SU-DHL-6 (cell line): ENCODE results near the gene ATXN7L1.

Experiments
- H2AFZ ChIP-seq: fragments of 200-600 bp; sonication (generic); 2 replicates; pipeline ENCODE4 v1.6.1; 2014; ENCODE audit warnings: low read depth, mild to moderate bottlenecking, moderate library complexity, mixed read lengths, antibody characterized with exemption, low read length; ENCODE audit not compliant: severe bottlenecking
- H3F3A ChIP-seq: fragments of 200-600 bp; shearing (Covaris generic); 2 replicates; pipeline ENCODE4 v1.6.0; 2016; ENCODE audit warnings: antibody characterized with exemption, mild to moderate bottlenecking; ENCODE audit not compliant: insufficient read depth
- H3K27ac ChIP-seq: fragments of 200-600 bp; sonication (generic); 2 replicates; pipeline ENCODE4 v1.5.1; 2016; ENCODE audit warnings: low read depth, mild to moderate bottlenecking, low read length, moderate library complexity, mixed read lengths
- H3K27me3 ChIP-seq: fragments of 200-600 bp; sonication (generic), shearing (Covaris generic); 2 replicates; pipeline ENCODE4 v1.6.0; 2014; ENCODE audit warnings: mild to moderate bottlenecking, low read length
- H3K36me3 ChIP-seq: fragments of 200-600 bp; sonication (generic); 2 replicates; pipeline ENCODE4 v1.6.1; 2014; ENCODE audit warnings: mild to moderate bottlenecking, low read length, mixed read lengths
- H3K4me2 ChIP-seq: fragments of 300-600, 200-600 bp; shearing (Covaris generic), sonication (generic); 2 replicates; pipeline ENCODE4 v1.6.0; 2014; ENCODE audit warnings: low read length, low read depth, mild to moderate bottlenecking; ENCODE audit not compliant: poor library complexity, severe bottlenecking
- H3K4me3 ChIP-seq: fragments of 200-600 bp; sonication (generic); 2 replicates; pipeline ENCODE4 v1.5.1; 2014; ENCODE audit warnings: antibody characterized with exemption, low read length, mild to moderate bottlenecking, mixed read lengths; ENCODE audit not compliant: insufficient read depth, poor library complexity, severe bottlenecking
- H3K79me2 ChIP-seq: fragments of 200-600 bp; sonication (generic); 2 replicates; pipeline ENCODE4 v1.6.1; 2014; ENCODE audit warnings: mild to moderate bottlenecking, low read length, moderate library complexity; ENCODE audit not compliant: insufficient read depth
- H3K9ac ChIP-seq: fragments of 200-600 bp; sonication (generic); 2 replicates; pipeline ENCODE4 v1.7.0; 2014; ENCODE audit warnings: mild to moderate bottlenecking, low read length
- H3K9me2 ChIP-seq: fragments of 200-600 bp; sonication (generic); replicated peaks from 2 replicates; pipeline ENCODE4 v1.6.1; 2014; ENCODE audit warnings: low read length; ENCODE audit not compliant: insufficient read depth
- H3K9me3 ChIP-seq: fragments of 200-600 bp; sonication (generic); 2 replicates; pipeline ENCODE4 v1.6.1; 2014; ENCODE audit warnings: low read length, mixed read lengths; ENCODE audit not compliant: insufficient read depth
- H4K20me1 ChIP-seq: fragments of 200-600 bp; sonication (generic); 2 replicates; pipeline ENCODE4 v1.6.1; 2014; ENCODE audit warnings: low read depth, mild to moderate bottlenecking, antibody characterized with exemption, low read length, moderate library complexity, mixed read lengths
- CTCF ChIP-seq: fragments of 200-600 bp; sonication (generic); IDR thresholded peaks from one replicate; pipeline ENCODE4 v1.5.1; 2017; ENCODE audit warnings: antibody characterized with exemption, mild to moderate bottlenecking, low read length, moderate library complexity; ENCODE audit not compliant: insufficient read depth, poor library complexity, severe bottlenecking
- EZH2phosphoT487 ChIP-seq: fragments of 200-600 bp; sonication (generic), shearing (Covaris generic); conservative IDR thresholded peaks from 2 replicates; pipeline ENCODE4 v1.6.1; 2018; ENCODE audit warnings: mild to moderate bottlenecking, antibody characterized with exemption, low read length, moderate library complexity, mixed read lengths

ATXN7L1 gene

GRCh38 chr7:105878746-105879605 lies 2.6 kb upstream of the ATXN7L1 start:
- H3K4me2 ChIP-seq = no peak overlapping the region
- no peak overlapping the region for H3K9ac ChIP-seq
- H3F3A ChIP-seq = no peaks in the 10 kb centered on the region
- H3K4me3 ChIP-seq = no peak overlapping the region
- no peaks in the 10 kb centered on the region for H4K20me1 ChIP-seq
- H3K9me2 ChIP-seq = no peaks in the 10 kb centered on the region
- H3K27ac ChIP-seq = no peak overlapping the region
- H3K79me2 ChIP-seq = no peaks in the 10 kb centered on the region
- no peaks in the 10 kb centered on the region for H3K9me3 ChIP-seq
- H3K27me3 ChIP-seq = no peaks in the 10 kb centered on the region
- H2AFZ ChIP-seq = no peak overlapping the region
- TF ChIP-seq CTCF (no peak), EZH2phosphoT487 (no peak)
- no peaks in the 10 kb centered on the region for H3K36me3 ChIP-seq

GRCh38 chr7:105877736-105878135 lies 1.3 kb upstream of the ATXN7L1 start:
- Histone ChIP-seq H4K20me1 (no peaks in the 10 kb centered on the region), H3K27me3 (no peaks in the 10 kb centered on the region), H3K36me3 (no peaks in the 10 kb centered on the region), H3K9me2 (no peaks in the 10 kb centered on the region), H3K27ac (no peak overlapping the region), H3K4me3 (no peak overlapping the region), H3K9ac (no peak overlapping the region), H3K9me3 (no peaks in the 10 kb centered on the region), H3K79me2 (no peaks in the 10 kb centered on the region), H3F3A (no peaks in the 10 kb centered on the region), H3K4me2 (no peak overlapping the region), H2AFZ (no peak overlapping the region)
- TF ChIP-seq EZH2phosphoT487 (no peak), CTCF (no peak)

GRCh38 chr7:105876964-105877601 lies 684 bp upstream of the ATXN7L1 start:
- no peak overlapping the region for H3K27ac ChIP-seq
- TF ChIP-seq EZH2phosphoT487 (no peak), CTCF (no peak)

More at GRCh38 chr7:105876964-105877601, 684 bp upstream of the ATXN7L1 start:
- H3K9me2 ChIP-seq = no peaks in the 10 kb centered on the region
- H4K20me1 ChIP-seq = no peaks in the 10 kb centered on the region
- H3K79me2 ChIP-seq = no peaks in the 10 kb centered on the region
- H3K36me3 ChIP-seq = no peaks in the 10 kb centered on the region
- H3K4me3 ChIP-seq = peak overlapping the region; percentile 56
- peak overlapping the region; percentile 72 for H3K4me2 ChIP-seq
- no peaks in the 10 kb centered on the region for H3K9me3 ChIP-seq
- H3K9ac ChIP-seq = peak overlapping the region; percentile 55
- no peaks in the 10 kb centered on the region for H3F3A ChIP-seq
- H2AFZ ChIP-seq = peak overlapping the region; percentile 60
- H3K27me3 ChIP-seq = no peaks in the 10 kb centered on the region
